GM21723 (cell line): ENCODE data around the gene PREP.

Experiments
- ATAC-seq: cut with Tn5 transposase; IDR thresholded peaks from one replicate; pipeline ENCODE4 v1.9.1; 2021; ENCODE audit warnings: mild to moderate bottlenecking, moderate library complexity; ENCODE audit not compliant: unreplicated experiment

The PREP gene

DNA sequence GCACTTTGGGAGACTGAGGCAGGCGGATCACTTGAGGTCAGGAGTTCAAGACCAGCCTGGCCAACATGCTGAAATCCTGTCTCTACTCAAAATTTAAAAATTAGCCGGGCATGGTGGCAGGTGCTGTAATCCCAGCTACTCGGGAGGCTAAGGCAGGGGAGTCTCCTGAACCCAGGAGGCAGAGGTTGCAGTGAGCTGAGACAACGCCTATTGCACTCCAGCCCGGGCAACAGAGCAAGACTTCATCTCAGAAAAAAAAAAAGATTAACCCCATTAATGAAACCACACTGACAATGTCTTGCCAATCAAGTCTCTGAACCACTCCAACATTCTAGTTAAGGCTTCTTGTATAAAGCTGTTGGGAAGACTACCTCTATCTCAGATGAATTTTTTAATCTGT is 4.0 kb downstream of the PREP start:
- ATAC-seq, result no peak

DNA sequence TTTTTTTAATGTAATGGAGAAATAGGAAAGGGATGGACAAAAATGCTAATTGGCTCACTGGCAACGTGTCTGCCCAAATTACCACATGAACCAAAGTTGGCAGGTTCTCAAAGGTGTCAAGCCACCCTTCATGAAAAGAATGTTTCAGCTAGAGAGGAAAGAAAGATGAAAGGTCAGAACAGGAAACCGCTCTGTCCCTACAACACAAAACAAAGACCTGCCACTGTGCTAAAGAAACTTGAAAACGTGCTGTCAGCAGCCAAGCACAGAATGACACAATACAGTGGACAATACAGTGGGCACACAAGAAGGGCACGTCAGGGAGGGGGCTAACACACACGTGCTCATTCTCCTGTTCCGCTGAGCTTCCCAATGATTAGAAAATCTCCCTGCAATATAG is 4.9 kb downstream of the PREP start:
- no peak for ATAC-seq

DNA sequence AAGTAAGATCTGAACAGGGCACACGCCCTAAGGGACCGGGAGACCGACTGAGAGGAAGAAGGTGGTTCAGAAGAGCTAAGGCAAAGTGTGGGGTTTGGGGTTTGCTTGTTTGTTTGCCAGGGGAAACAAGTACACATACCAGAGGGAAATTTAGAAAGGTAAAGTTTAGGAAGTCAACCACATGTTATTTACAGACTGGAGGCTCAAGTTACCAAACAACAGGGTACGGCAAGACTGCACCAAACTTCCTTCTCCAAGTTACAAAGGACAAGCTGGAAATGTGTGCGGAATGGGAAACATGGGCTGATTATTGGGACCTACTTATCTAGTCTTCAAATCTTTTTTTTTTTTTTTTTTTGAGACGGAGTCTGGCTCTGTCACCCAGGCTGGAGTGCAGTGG is 11.2 kb downstream of the PREP start:
- no peak for ATAC-seq

DNA sequence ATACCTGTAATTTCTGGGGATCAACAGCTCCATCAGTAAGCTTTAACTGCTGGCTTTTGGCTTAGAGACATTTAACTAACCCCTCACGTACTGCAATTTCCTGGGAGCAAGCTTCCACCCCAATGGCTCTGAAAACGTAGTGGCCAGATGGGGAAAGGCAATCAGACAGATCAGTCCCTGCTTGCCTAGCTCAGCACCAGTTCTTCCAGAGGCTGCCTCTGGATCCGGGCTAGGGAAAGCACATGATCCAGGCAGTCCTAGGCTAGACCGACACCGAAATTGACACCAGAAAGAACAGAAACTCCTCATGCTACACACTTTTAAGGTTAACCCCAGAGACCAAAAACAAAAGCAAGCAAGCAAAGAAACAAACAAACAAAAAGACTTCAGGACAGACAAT is 13.3 kb downstream of the PREP start:
- no peak for ATAC-seq

DNA sequence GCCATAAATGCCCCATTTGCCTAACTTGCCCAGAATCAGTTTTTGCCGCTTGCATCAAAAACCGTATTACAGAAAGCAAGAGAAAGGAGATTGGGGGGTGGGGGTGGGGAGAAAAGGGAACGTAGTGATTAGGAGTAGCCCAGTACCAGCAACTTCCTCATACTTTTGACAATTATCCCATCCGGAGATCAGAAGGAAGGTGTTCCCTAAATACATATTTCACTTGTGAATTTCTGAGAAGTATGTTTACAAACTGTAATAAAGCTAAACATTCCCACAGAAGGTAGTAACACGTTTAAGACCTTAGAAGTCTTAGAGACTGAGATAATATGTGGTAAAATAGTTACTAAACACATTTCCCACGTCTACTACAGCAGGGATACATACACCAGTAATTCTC is 14.5 kb downstream of the PREP start:
- no peak for ATAC-seq

DNA sequence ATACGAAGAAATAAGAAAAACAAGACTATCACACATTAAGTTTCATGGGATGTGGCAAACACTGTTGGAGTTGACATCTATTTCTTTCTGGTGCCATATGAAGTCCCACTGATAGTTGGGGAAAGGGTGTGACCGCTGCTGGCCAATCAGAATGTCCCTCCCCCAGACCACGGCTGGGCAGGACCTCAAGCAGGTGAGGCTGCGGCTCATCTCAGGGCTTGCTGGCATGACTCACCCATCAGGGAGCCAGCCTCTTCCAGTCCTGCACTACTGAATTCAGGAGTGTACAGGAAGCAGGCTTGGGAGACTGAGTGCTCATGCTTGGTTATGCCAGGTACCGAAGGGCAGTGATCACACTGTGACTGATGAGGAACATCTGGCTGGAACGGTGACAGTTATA is 18.9 kb downstream of the PREP start:
- no peak for ATAC-seq

DNA sequence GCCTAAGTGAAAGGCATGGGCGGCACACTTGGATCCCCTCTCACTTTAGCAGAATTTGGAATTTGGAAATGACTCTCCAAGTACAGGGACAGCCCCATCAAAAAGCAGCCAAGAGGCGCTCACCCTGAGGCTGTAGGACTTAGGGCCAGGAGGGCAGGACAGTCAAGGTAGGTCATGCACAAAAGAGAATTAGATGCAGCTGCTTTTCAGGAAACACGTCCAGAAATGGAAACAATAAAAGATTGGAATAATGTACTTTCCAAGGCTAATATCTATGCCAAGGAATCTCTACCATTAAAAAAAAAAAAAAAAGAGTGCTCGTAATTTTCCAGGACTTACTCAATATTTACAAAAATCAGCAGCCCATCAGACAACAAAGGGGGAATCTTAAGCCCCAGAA is 19.9 kb downstream of the PREP start:
- no peak for ATAC-seq

DNA sequence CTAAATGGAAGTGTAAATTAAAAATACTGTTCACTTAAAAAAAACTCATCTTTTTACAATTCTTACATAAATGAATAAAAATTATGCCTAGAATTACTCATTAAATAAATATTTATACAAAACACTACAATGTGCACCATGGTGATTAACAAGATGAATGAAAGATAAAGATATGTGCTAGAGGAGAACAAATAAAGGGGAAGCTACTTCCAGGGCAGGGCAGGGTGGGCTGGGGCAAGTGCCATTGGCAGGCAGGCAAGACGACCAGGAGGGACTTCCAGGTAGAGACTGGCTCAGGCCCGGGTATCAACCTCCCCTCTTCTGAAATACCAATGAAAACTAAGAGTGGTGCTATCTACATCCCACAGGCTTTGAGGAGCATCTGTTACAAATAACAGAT is 20.4 kb downstream of the PREP start:
- no peak for ATAC-seq

DNA sequence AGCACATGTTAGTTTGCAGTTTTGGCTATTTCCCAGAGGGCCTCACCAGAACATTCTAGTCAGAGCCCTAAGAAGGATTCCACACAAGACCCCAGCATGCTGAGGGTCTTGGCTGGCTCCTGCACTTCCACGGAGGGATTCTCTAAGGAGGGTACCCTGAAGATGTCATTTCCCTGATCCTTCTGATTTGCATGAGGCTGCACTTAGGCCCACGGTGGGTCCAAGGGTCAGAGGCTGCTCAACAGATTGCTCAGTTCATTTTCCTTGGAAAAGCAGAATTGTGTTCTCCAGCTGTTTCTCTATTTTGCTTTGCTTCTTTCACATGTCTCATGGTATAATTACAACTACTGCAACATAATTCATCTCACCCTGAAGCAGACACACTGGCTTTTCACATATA is 22.2 kb downstream of the PREP start:
- no peak for ATAC-seq

DNA sequence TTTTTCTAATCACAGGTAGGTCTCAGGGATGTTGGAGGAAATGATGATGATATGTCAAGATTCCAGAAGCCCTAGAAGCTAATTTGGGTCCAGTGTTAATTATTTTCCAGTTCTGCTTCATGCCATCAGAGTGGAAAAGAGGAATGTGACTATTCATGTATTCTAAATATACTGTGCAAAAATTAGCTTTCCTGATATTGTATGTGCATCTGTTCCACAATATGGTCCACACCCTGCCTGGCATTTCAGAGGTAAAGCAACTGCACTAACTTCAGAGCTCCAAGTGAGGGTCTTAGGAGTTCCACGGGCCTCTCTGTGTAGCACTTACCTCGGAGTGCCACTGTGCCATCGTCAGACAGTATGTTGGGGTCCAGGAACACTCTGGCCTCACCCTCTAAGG is 27.1 kb downstream of the PREP start:
- ATAC-seq, result no peak

DNA sequence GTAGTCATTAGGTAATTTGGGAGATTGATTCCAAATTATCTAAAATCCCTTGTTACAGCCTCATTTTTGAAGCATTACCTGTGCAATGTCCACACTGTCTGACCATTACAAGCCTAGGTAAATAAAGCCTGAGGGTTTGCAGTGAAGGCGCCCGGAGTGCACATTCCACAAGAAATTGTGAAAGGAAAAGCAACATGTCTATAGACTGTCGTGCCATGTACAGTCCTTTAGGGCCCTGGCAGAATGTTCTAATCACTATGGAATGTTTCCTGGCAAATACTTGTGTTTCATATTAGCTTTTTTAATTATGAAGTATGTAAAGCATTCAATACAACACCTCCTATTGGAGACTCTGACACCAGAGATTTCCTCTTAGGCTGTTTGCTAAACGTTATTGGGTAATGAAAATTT is 28.9 kb downstream of the PREP start:
- ATAC-seq, result no peak

DNA sequence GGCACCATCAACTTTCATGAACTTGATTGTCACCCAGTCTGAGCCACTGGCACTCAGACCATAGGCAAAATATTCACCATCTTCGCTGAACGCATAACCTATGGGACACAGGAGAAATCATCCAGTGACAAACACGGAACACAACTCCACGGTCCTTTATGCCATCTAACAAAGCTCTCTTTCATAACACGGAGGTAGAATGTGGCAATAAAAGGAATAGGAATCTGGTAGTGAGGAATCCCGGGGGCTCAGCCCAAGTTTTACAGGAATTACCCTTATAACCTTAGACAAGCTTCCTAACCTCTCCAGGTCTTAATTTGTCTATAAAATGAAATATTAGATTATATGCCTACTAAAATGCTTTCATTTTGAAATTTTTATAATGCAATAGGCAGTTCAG is 29.4 kb downstream of the PREP start:
- no peak for ATAC-seq

DNA sequence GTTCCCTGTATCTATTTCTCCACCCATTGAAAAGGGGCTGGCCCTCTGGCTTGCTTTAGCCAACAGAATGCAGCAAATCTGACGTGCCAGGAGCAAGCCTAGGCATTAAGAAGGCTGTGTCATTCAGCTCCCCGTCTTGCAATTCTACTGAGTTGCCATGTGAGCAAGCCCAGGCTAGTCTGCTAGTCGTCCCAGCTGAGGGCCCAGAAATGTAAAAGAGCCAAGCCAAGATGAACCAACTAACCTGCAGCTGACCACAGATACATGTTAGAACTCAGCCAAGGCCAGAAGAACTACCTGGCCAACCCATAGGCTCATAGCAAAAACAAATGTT is 30.1 kb downstream of the PREP start:
- ATAC-seq, result no peak

DNA sequence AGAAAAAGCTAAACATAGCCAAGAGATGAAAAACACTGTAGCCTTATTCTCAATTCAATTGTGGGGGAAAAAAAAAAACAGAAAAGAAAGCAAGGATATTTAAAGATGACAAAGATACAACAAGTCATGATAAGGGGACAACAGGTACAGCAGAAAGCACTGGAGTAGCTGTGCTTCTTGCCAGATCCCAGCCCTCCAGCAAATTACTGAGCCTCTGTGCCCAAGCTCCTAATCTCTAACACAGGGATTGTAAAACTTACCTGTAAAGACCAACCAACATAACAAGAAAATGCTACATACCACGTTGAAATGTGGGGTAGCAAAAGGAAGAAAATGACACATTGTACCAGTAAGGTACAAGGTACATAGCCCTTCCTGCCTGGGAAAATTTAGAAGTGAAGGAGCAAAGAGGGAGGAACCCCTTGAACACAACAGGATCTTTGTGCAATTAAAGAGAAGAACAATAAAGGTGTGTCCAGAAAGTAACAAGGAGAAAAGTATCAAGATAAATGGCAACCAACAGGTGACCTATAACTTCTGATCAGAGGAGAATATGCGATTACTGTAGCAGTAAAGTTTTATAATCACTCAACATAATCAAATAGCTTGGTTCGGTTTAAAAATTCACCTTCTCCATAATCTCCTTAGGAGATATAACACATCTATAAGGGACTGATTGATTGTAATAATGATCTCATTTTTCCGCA is 30.6 kb downstream of the PREP start:
- ATAC-seq, result no peak

DNA sequence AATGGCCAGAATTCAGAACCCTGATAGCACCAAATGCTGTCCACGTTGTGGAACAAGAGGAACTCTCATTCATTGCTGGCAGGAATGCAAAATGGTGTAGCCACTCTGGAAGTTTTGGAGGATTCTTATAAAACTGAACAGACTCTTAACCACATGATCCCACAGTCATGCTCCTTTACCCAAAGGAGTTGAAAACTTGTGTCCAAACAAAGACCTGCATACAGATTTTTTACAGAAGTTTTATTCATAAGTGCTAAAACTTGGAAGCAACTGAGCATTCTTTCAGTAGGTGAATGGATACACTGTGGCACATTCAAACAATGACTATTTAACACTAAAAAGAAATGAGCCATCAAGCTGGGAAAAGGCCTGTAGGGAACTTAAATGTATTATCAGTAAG is 32.5 kb downstream of the PREP start:
- ATAC-seq, result no peak

DNA sequence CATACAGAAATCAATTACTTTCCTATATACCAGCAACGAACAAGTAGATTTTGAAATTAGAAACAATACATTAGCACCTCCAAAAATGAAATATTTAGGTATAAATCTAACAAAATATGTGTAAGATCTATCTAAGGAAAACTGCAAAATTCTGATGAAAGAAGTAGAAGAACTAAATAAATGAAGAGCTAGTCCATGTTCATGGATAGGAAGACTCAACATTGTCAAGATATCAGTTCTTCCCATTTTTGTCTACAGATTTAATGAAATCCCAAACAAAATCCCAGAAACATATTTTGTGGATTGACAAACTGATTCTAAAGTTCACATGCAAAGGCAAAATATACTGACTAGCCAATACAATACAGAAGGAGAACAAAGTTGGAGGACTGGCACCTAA is 33.7 kb downstream of the PREP start:
- ATAC-seq, result no peak

DNA sequence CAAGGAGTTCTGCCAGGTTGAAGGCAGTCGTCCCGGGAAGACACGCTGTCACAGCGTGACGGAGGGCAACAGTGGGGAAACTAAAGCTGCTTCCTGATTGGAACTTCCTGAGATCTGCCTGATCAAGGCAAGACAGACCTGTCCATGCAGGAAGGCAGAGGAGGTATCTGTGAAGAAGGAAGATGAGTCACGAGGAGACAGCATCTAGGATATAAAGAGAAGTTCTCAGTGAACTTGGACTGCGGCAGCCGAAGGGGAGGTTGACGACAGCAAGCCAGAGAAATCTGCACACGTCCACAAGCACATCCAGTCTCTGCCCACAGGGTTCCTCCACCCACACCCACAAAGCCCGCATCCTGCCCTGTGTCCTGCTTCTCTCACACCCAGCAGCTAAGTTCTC is 38.6 kb downstream of the PREP start:
- ATAC-seq, result no peak

DNA sequence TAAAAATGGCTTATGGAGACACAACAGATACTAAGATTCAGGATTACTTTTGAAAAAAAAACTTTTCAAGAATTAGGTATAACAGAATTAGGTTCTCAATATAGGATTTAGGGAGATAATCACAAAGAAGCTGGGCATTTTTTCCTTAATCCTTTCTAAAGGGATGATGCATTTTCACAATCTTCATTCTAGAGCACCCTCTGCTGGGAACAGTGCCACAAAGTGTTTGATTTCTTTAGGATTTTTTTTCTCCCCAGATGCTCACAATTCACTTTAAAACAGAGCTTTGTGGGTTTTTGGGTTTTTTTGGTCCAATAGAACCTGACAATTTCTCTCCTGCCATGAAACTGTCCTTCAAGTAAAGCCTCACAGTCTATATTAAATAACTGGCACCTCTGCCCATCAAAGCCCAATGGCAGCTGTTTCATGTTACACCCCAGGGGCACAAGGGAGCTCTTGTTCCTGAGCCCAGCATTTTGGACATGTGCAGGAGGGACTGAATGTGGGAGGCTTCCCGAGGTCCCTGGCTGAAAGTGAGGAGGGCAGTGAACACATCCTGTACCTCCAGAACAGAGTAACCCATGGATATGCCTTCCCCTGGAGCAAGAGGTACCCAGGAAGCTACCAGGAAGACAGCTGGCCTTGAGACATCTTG is 39.7 kb downstream of the PREP start:
- ATAC-seq, result no peak

DNA sequence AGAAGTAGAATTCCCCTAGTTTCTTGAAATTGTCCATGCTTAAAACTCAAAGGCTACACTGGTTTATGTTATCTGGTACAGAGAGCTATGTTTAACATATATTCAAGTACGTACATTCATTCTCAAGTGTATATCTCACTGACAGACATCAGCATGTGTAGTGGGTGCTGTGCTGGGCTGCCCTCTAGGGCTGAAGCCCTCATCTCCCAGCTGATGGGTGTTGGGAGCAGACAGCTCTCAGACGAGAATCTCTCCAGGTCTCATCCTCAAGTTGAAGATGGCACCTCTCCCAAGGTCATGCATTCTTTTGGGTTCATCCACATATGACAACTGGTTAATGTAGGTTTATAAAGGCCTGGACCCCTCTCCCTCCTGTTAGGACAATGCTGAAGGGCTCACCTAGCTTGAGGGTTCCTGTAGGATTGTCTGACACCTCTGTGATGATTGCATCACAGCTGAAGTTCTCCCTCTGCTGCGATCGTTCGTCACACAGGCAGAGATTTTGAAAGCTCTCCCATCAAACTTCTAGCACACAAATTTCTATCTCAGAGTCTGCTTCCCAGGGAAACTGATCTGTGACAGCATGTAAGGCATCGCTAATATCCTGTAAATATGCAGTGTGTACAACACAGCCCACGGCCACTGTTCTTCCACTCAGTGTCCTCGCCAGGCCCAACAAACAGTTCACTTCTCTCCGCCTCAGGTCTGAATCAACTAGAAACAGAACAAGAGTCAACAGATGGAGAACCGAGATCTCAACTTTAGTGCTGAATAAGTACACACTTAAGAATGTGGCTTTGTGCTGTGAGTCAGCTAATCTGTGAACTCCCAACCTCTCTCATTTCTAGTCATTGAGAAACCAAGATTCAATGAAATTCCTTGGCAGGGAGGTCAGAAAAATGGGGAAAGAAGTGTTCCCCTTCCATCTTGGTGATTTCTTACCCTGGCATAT is 43.2 kb downstream of the PREP start:
- ATAC-seq, result no peak

DNA sequence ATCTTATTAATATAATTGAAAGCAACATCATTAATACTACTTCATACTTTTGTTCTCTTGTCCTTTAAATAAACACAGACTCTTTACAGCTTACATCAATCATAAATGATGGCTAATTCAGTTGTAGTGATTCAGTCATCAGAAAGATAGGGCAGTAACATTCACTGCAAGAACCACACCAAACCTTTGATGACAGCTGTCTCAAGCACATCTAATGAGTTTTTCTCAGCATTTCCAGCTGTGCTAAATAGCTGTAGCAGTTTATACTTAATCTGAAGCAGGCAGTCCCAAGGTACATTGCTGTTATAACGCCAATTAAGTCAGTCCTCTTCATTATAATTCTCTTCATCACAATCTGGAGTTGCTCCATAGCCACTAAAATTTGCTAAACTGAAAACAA is 45.7 kb downstream of the PREP start:
- ATAC-seq, result no peak

DNA sequence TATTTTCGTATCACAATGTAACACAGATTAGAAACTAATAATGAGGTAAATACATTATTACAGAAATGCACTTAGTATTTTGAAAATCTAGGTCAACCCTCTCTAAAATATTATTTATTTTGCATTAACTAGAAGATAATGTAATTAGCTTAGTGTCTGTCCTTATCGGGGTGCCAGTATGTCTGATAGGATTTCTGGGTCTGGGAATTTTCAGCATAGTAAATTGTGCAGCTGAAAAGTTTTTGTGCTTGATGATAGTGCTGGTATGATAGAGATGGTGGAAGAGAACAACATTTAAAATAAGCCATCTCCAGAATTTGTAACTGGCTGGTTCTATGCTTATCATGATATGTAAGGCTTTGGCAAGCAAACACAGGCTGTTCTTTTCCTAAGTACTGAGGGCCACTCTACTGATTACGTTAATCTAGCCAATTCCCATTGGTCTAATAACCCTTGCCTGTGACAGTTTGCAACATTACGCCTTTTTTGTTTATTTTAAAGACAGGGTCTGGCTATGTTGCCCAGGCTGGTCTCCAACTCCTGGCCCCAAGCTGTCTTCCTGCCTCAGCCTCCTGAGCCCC is 50.8 kb downstream of the PREP start:
- no peak for ATAC-seq

DNA sequence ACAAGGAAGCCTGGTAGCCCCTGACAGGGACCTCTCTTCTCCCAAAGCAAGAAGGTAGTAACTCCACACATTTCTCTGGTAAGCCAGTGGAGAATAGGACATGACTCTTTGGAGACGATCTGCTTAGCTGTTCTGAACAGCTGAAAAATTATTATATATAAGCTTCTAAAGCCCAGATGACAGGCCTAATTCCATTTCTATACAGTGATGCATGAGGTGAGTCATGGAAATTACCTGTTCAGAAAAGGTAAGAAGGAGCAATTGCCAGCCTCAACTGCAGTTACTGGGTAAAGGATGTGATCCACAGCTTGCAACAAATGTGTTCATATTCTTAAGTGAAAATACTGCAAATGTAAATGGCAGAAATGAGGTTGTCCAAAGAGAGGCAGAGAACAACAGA is 54.0 kb downstream of the PREP start:
- ATAC-seq, result no peak
